Sigmoid colon (tissue), 4 donors: Measurements from ENCODE around the gene STK16.

Source experiments
- EP300 ChIP-seq, 4 donors: sonication (generic); formaldehyde crosslinking; IDR thresholded peaks; one replicate each; pipeline ENCODE4 v1.6.1; 2017; ENCODE audit warnings: antibody characterized with exemption in 4 of 4
- POLR2A ChIP-seq, 2 donors: fragments of 450-650 bp; IDR thresholded peaks; one replicate each; pipeline ENCODE4 v1.6.1; 2016; ENCODE audit warnings: antibody characterized with exemption in 2 of 2, mild to moderate bottlenecking in 2 of 2, moderate library complexity in 2 of 2
- POLR2AphosphoS5 ChIP-seq, 4 donors: sonication (generic); formaldehyde crosslinking; IDR thresholded peaks; one replicate each; pipeline ENCODE4 v1.6.1; 2017; ENCODE audit warnings: antibody characterized with exemption in 4 of 4
- TF ChIP-seq, protein P1 (sequence below), 4 experiments: fragments of 450-650 bp in 3 of 4; fragments of 200-600 bp in 1 of 4; IDR thresholded peaks; one replicate each; pipeline ENCODE4 v1.5.1; 2016 to 2019; ENCODE audit warnings: antibody characterized with exemption in 4 of 4, mild to moderate bottlenecking in 3 of 4, moderate library complexity in 2 of 4

GRCh38 chr2:219261024-219261855 is 16.0 kb downstream of the STK16 start:
- TF ChIP-seq, protein P1, sequence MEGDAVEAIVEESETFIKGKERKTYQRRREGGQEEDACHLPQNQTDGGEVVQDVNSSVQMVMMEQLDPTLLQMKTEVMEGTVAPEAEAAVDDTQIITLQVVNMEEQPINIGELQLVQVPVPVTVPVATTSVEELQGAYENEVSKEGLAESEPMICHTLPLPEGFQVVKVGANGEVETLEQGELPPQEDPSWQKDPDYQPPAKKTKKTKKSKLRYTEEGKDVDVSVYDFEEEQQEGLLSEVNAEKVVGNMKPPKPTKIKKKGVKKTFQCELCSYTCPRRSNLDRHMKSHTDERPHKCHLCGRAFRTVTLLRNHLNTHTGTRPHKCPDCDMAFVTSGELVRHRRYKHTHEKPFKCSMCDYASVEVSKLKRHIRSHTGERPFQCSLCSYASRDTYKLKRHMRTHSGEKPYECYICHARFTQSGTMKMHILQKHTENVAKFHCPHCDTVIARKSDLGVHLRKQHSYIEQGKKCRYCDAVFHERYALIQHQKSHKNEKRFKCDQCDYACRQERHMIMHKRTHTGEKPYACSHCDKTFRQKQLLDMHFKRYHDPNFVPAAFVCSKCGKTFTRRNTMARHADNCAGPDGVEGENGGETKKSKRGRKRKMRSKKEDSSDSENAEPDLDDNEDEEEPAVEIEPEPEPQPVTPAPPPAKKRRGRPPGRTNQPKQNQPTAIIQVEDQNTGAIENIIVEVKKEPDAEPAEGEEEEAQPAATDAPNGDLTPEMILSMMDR (IDR thresholded peaks at IDR 0.05), result no peak
- TF ChIP-seq POLR2A (IDR thresholded peaks at IDR 0.05) (no peak), EP300 (IDR thresholded peaks at IDR 0.05) (no peak), POLR2AphosphoS5 (IDR thresholded peaks at IDR 0.05) (no peak)
